UCSD-AML1 (cell line): ENCODE results near the gene ARSK.

Experiments used
- DNase-seq: peaks from one replicate; lab custom pipeline; 2025; ENCODE audit not compliant: unreplicated experiment; lab: John Stamatoyannopoulos, UW

ARSK gene

GRCh38 chr5:95554647-95555548, at the start of gene ARSK, which contains the start of gene SKIC3:
TSS of gene ARSK (plus strand) at chr5:95555101. CDS start at chr5:95555279, 178 bp downstream.
TSS of gene SKIC3 (minus strand) at chr5:95554977. CDS start at chr5:95547150, 7,827 bp downstream.
- DNase-seq: peak; percentile 93

GRCh38 chr5:95508550-95508949, 46.4 kb upstream of the ARSK start:
- DNase-seq: no peak

GRCh38 chr5:95511606-95512005, 43.3 kb upstream of the ARSK start:
- DNase-seq: no peak

- DNase-seq: no peak
These were observed 36.5 kb upstream of the ARSK start for GRCh38 chr5:95518417-95518816.

GRCh38 chr5:95519151-95519550, 35.8 kb upstream of the ARSK start:
- DNase-seq: no peak

- DNase-seq: no peak
These were observed 35.2 kb upstream of the ARSK start for GRCh38 chr5:95519681-95520080.

GRCh38 chr5:95520206-95520605, 34.7 kb upstream of the ARSK start:
- no peak for DNase-seq

- no peak for DNase-seq
These were observed 30.5 kb upstream of the ARSK start for GRCh38 chr5:95524423-95524822.

- no peak for DNase-seq
These were observed 28.0 kb upstream of the ARSK start for GRCh38 chr5:95526871-95527270.

- no peak for DNase-seq
These were observed 26.3 kb upstream of the ARSK start for GRCh38 chr5:95528565-95528964.

- no peak for DNase-seq
These were observed 24.5 kb upstream of the ARSK start for GRCh38 chr5:95530416-95530815.

- no peak for DNase-seq
These were observed 23.4 kb upstream of the ARSK start for GRCh38 chr5:95531491-95531890.

GRCh38 chr5:95532415-95532814, 22.5 kb upstream of the ARSK start:
- no peak for DNase-seq

- no peak for DNase-seq
These were observed 21.8 kb upstream of the ARSK start for GRCh38 chr5:95533106-95533505.

- no peak for DNase-seq
These were observed 21.1 kb upstream of the ARSK start for GRCh38 chr5:95533761-95534160.

- no peak for DNase-seq
These were observed 17.4 kb upstream of the ARSK start for GRCh38 chr5:95537501-95537900.

- DNase-seq: no peak
These were observed 11.7 kb upstream of the ARSK start for GRCh38 chr5:95543017-95543705.

- DNase-seq: no peak
These were observed 5.9 kb upstream of the ARSK start for GRCh38 chr5:95549030-95549429.

- no peak for DNase-seq
These were observed 612 bp upstream of the ARSK start for GRCh38 chr5:95554331-95554646.

- DNase-seq: no peak
These were observed 652 bp downstream of the ARSK start for GRCh38 chr5:95555553-95555952.

- DNase-seq: no peak
These were observed 2.9 kb downstream of the ARSK start for GRCh38 chr5:95557841-95558240.

GRCh38 chr5:95562282-95562681, 7.4 kb downstream of the ARSK start:
- DNase-seq: no peak
